A673 (cell line): ENCODE results near the gene EYS. TPM values are rescaled to one million over a fixed set of nuclear protein-coding genes. Genes with fewer than 3 reads are reported as not detected.

Experiments used
- BruUV-seq: library from RNA; stranded (reverse); fragments of 400-500 nt; replicated peaks from 2 replicates; lab custom pipeline; 2021; lab: Mats Ljungman, UMichigan
- CTCF ChIA-PET: fragments of 300-600 bp; sonication (Branson Sonifier 250); formaldehyde crosslinking; loops from one replicate; lab custom pipeline; 2022; ENCODE audit warnings: antibody characterized with exemption; lab: Charles Lee
- POLR2A ChIA-PET: fragments of 300-600 bp; sonication (Branson Sonifier 250); formaldehyde crosslinking; loops from one replicate; lab custom pipeline; 2022; ENCODE audit warnings: antibody characterized with exemption; ENCODE audit not compliant: low non-redundant PET; lab: Charles Lee
- DNase-seq: peaks from one replicate; pipeline ENCODE4 v3.0.0-alpha.2; 2015; ENCODE audit warnings: low spot score
- H3K27ac ChIP-seq: fragments of 200-600 bp; sonication (generic); 2 replicates; pipeline ENCODE4 v1.5.1; 2016; ENCODE audit warnings: mixed run types, low read depth, mild to moderate bottlenecking, mixed read lengths, antibody characterized with exemption, low read length; ENCODE audit not compliant: poor library complexity, severe bottlenecking
- H3K27me3 ChIP-seq: fragments of 200-600 bp; sonication (generic); replicated peaks from 2 replicates; pipeline ENCODE4 v1.6.1; 2017; ENCODE audit warnings: mixed run types, low read depth, mild to moderate bottlenecking, mixed read lengths, antibody characterized with exemption, low read length; ENCODE audit not compliant: insufficient read depth, poor library complexity
- H3K36me3 ChIP-seq: fragments of 200-600 bp; sonication (generic); 2 replicates; pipeline ENCODE4 v1.6.1; 2016; ENCODE audit warnings: mixed run types, mild to moderate bottlenecking, mixed read lengths, antibody characterized with exemption, low read length; ENCODE audit not compliant: insufficient read depth, poor library complexity, severe bottlenecking
- H3K4me1 ChIP-seq: fragments of 200-600 bp; sonication (generic); 2 replicates; pipeline ENCODE4 v1.6.1; 2017; ENCODE audit warnings: mixed run types, mild to moderate bottlenecking, mixed read lengths, antibody characterized with exemption, low read length; ENCODE audit not compliant: insufficient read depth, poor library complexity, severe bottlenecking
- H3K4me3 ChIP-seq: fragments of 200-600 bp; sonication (generic); 2 replicates; pipeline ENCODE4 v1.5.1; 2016; ENCODE audit warnings: low read depth, mixed run types, mild to moderate bottlenecking, mixed read lengths, low read length; ENCODE audit not compliant: poor library complexity, severe bottlenecking
- H3K9me3 ChIP-seq: fragments of 200-600 bp; sonication (generic); 2 replicates; pipeline ENCODE4 v1.6.1; 2016; ENCODE audit warnings: mixed run types, low read depth, mild to moderate bottlenecking, mixed read lengths, antibody characterized with exemption, low read length; ENCODE audit not compliant: poor library complexity, severe bottlenecking
- CTCF ChIP-seq: fragments of 300-800, 200-600 bp; sonication (generic); conservative IDR thresholded peaks from 2 replicates; pipeline ENCODE4 v1.5.1; 2017; ENCODE audit warnings: low read depth, mild to moderate bottlenecking, antibody characterized with exemption, low read length, moderate library complexity, mixed read lengths
- EZH2 ChIP-seq: fragments of 200-600 bp; sonication (generic); IDR thresholded peaks from 2 replicates; pipeline ENCODE4 v1.6.1; 2017; ENCODE audit warnings: borderline replicate concordance, low read depth, mild to moderate bottlenecking, mixed read lengths, antibody characterized with exemption, low read length; ENCODE audit not compliant: poor library complexity, severe bottlenecking
- intact Hi-C: fragments of 100-400 bp; cut with micrococcal nuclease; formaldehyde crosslinking; loops from one replicate; pipeline ENCODE4 v1.10.0; 2022; ENCODE audit not compliant: unreplicated experiment
- total RNA-seq: library from RNA; stranded (reverse); gene quantifications from 2 replicates; pipeline ENCODE4 v1.2.3, GENCODE V29; 2021

The EYS gene
- total RNA-seq, 1 experiment from 2014 or later = 0.47 TPM

- H3K4me3 ChIP-seq = no peak overlapping the region
- TF ChIP-seq CTCF (no peak), EZH2 (no peak)
- no peaks in the 10 kb centered on the region for H3K4me1 ChIP-seq
- DNase-seq = no peak
- BruUV-seq = no TSS peak
- ChIA-PET POLR2A (interaction anchor here (0.6 kb wide), 1 partner anchor 1059 kb away, joined by 17 read pairs; no protein-coding TSS in a partner anchor), CTCF (no interaction called here)
- no peaks in the 10 kb centered on the region for H3K27me3 ChIP-seq
- intact Hi-C loops = no loop called here
- no peaks in the 10 kb centered on the region for H3K36me3 ChIP-seq
- H3K9me3 ChIP-seq = no peaks in the 10 kb centered on the region
- no peak overlapping the region for H3K27ac ChIP-seq
Observed at GRCh38 chr6:65202738-65203137, 504.3 kb downstream of the EYS start.

GRCh38 chr6:65199683-65200082 is 507.3 kb downstream of the EYS start:
- TF ChIP-seq CTCF (no peak), EZH2 (no peak)
- no TSS peak for BruUV-seq
- H3K4me1 ChIP-seq = no peaks in the 10 kb centered on the region
- no peak for DNase-seq
- no peaks in the 10 kb centered on the region for H3K27me3 ChIP-seq
- intact Hi-C loops = no loop called here
- no peak overlapping the region for H3K4me3 ChIP-seq
- ChIA-PET POLR2A (no interaction called here), CTCF (no interaction called here)
- H3K9me3 ChIP-seq = no peaks in the 10 kb centered on the region
- no peak overlapping the region for H3K27ac ChIP-seq
- H3K36me3 ChIP-seq = no peaks in the 10 kb centered on the region

- TF ChIP-seq CTCF = no peak
- no peak for TF ChIP-seq EZH2
- POLR2A ChIA-PET = no interaction called here
- H3K27ac ChIP-seq = no peak overlapping the region
- no TSS peak for BruUV-seq
- H3K36me3 ChIP-seq = no peaks in the 10 kb centered on the region
- H3K4me1 ChIP-seq = no peaks in the 10 kb centered on the region
- no peaks in the 10 kb centered on the region for H3K27me3 ChIP-seq
- CTCF ChIA-PET = no interaction called here
- H3K9me3 ChIP-seq = no peaks in the 10 kb centered on the region
- DNase-seq = no peak
- intact Hi-C loops = no loop called here
- H3K4me3 ChIP-seq = no peak overlapping the region
Observed at GRCh38 chr6:65199121-65199520, 507.9 kb downstream of the EYS start.
